Endodermal cell (in vitro differentiated cells): Measurements from ENCODE around the gene EXOC6. TPM values are rescaled to one million over a fixed set of nuclear protein-coding genes. Genes with fewer than 3 reads are reported as not detected.

ENCODE experiments used
- DNase-seq: peaks from one replicate; pipeline ENCODE4 v3.0.0-alpha.2; 2017
- H3K27ac ChIP-seq: 2 replicates; pipeline ENCODE4 v1.5.1; 2013; ENCODE audit warnings: mild to moderate bottlenecking, low read depth, low read length, moderate library complexity
- H3K27me3 ChIP-seq: 2 replicates; pipeline ENCODE4 v1.6.1; 2013; ENCODE audit warnings: mild to moderate bottlenecking, low read length, moderate library complexity; ENCODE audit not compliant: insufficient read depth, control insufficient read depth, poor library complexity, severe bottlenecking
- H3K36me3 ChIP-seq: 2 replicates; pipeline ENCODE4 v1.7.0; 2013; ENCODE audit warnings: mild to moderate bottlenecking, low read length, moderate library complexity; ENCODE audit not compliant: control insufficient read depth, insufficient read depth
- H3K4me1 ChIP-seq: one replicate; pipeline ENCODE4 v1.7.0; 2013; ENCODE audit warnings: low read length; ENCODE audit not compliant: control insufficient read depth, insufficient read depth
- H3K4me3 ChIP-seq: 2 replicates; pipeline ENCODE4 v1.5.1; 2013; ENCODE audit warnings: mild to moderate bottlenecking, low read length, moderate library complexity
- H3K9ac ChIP-seq: 2 replicates; pipeline ENCODE4 v1.6.1; 2013; ENCODE audit warnings: mild to moderate bottlenecking, low read length, moderate library complexity; ENCODE audit not compliant: poor library complexity, severe bottlenecking; ENCODE audit errors: extremely low read depth
- H3K9me3 ChIP-seq: 2 replicates; pipeline ENCODE4 v1.6.1; 2013; ENCODE audit warnings: mild to moderate bottlenecking, low read length, moderate library complexity; ENCODE audit not compliant: control insufficient read depth
- H3K27ac Mint-ChIP-seq: 2 replicates; pipeline ENCODE4 v1.8.0; 2020; ENCODE audit warnings: mixed read lengths
- H3K27me3 Mint-ChIP-seq: 2 replicates; pipeline ENCODE4 v1.8.0; 2021; ENCODE audit warnings: mild to moderate bottlenecking, mixed read lengths; ENCODE audit not compliant: insufficient read depth
- H3K36me3 Mint-ChIP-seq: 2 replicates; pipeline ENCODE4 v1.8.0; 2020; ENCODE audit warnings: low read depth, mixed read lengths
- H3K4me1 Mint-ChIP-seq: 2 replicates; pipeline ENCODE4 v1.8.0; 2020; ENCODE audit warnings: mixed read lengths
- H3K4me3 Mint-ChIP-seq: 2 replicates; pipeline ENCODE4 v1.8.0; 2020; ENCODE audit warnings: mild to moderate bottlenecking, moderate library complexity, mixed read lengths
- H3K9me3 Mint-ChIP-seq: 2 replicates; pipeline ENCODE4 v1.8.0; 2020; ENCODE audit warnings: mild to moderate bottlenecking, mixed read lengths
- CTCF ChIP-seq: fragments of 200-600 bp; sonication (generic); conservative IDR thresholded peaks from 2 replicates; pipeline ENCODE4 v1.5.0; 2021; ENCODE audit warnings: antibody characterized with exemption, mild to moderate bottlenecking
- WGBS, 2 experiments: methylation state at CpG; one replicate each; pipeline versions ENCODE4 v1.1.5 to v1.1.7; 2013; ENCODE audit warnings: missing lambda C conversion rate in 2 of 2, mixed read lengths in 1 of 2; ENCODE audit not compliant: insufficient coverage in 1 of 2, insufficient read length in 1 of 2; 5-methylcytosine and 5-hydroxymethylcytosine counted together
- total RNA-seq, 2 donors: library from RNA; stranded (reverse); fragmentation: NEBNext Ultra II Directional in 1 of 2; extraction: Animal tissue kit (Norgen Biotek cat#: 25700) in 1 of 2; gene quantifications; 2 replicates in 1 of 2; 3 replicates in 1 of 2; pipeline ENCODE4 v1.2.1, GENCODE V29; 2021

EXOC6 gene
- total RNA-seq, 2 donors from 2014 or later, result 12.1 to 21.3 TPM

DNA sequence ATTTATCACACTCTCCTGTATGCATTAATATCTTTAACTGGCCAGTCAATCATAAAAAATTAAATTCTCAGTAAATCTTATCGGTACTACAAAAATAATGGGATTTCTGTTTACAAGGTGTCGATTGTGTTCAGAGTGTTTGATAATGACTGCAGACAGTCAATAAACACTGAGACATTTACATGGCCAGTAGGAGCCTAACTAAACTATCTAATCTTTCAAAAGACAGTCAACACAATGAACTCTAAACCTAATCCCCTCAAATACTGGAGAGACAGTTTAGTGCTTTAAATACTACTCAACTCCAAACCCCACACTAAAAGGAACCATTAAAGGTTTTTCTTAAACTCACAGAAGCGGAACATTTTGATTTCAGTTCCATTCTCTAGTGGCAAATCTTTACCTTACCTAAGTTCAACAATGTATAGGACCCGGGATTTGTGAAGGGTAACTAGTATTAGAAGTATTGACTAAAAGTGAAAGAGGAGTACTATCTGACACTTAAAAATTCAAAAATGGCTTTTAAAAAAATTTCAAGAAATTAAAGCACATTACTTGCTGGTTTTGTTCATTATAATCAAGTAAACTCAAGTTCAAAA, 37.3 kb upstream of the EXOC6 start:
- DNase-seq, result no peak
- Histone ChIP-seq H3K27ac (no peak overlapping the region), H3K9me3 (no peaks in the 10 kb centered on the region), H3K9ac (no peak overlapping the region), H3K27me3 (no peaks in the 10 kb centered on the region), H3K4me1 (peaks cover 15% of the 10 kb centered on the region), H3K36me3 (no peaks in the 10 kb centered on the region), H3K4me3 (peak overlapping the region; percentile 55)
- WGBS, 2 experiments, result 44 to 60% methylated on average over 2 to 4 of the region's 4 CpGs
- Mint-ChIP-seq H3K4me3 (peak overlapping the region; percentile 13), H3K27me3 (peaks cover 7% of the 10 kb centered on the region), H3K4me1 (peaks cover 43% of the 10 kb centered on the region), H3K27ac (no peak overlapping the region), H3K36me3 (no peaks in the 10 kb centered on the region), H3K9me3 (no peaks in the 10 kb centered on the region)
- TF ChIP-seq CTCF, result no peak

DNA sequence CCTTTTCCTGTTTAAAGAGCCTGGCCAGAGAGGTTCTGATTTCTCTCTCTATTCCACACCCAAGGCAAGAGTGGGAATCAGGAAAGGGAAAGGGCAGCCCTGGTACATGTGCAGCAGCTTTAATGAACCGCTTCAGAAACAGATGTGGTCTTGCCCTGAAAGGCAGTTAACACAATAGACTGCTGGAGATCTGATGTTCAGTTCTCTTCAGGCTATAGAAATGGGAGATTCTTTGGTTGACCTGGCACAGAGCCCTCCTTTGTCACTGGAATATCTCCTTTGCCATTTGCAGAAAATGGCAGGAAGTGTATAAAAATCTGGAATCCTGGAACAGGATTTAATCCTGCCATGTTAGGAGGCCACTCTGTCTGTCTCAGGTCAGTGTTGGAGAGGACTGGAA, 36.3 kb upstream of the EXOC6 start:
- no peak for DNase-seq
- Histone ChIP-seq H3K36me3 (no peaks in the 10 kb centered on the region), H3K27ac (no peak overlapping the region), H3K9ac (no peak overlapping the region), H3K9me3 (no peaks in the 10 kb centered on the region), H3K27me3 (no peaks in the 10 kb centered on the region), H3K4me1 (peaks cover 15% of the 10 kb centered on the region), H3K4me3 (no peak overlapping the region)
- H3K4me3 Mint-ChIP-seq, result no peak overlapping the region
- H3K36me3 Mint-ChIP-seq, result no peaks in the 10 kb centered on the region
- H3K27me3 Mint-ChIP-seq, result peaks cover 7% of the 10 kb centered on the region
- no peak for TF ChIP-seq CTCF
- peaks cover 37% of the 10 kb centered on the region for H3K4me1 Mint-ChIP-seq
- no peak overlapping the region for H3K27ac Mint-ChIP-seq
- no peaks in the 10 kb centered on the region for H3K9me3 Mint-ChIP-seq
- WGBS, 2 experiments, result 80 to 100% methylated on average over 1 of the region's 1 CpG

DNA sequence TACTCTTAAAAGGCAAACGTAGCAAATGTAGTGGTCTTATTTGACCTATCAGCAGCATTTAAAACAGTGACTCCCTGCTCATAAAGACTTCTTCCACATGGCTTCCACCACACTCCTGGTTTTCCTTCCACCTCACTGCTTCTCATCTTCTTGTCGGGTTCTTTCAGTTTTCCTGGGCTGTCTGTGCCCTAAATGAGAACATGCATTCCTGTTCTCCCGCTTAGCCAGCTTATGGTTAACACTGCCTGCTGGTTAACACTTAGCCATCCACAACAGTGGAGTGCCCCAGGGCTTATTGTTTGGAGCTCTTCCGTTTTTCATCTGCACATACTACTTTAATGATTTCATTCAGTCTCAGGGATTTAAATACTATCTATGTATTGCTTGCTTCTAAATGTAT, 34.3 kb upstream of the EXOC6 start:
- Histone ChIP-seq H3K4me3 (no peak overlapping the region), H3K27me3 (no peaks in the 10 kb centered on the region), H3K36me3 (no peaks in the 10 kb centered on the region), H3K9ac (no peak overlapping the region), H3K4me1 (peaks cover 15% of the 10 kb centered on the region), H3K9me3 (no peaks in the 10 kb centered on the region), H3K27ac (no peak overlapping the region)
- no peaks in the 10 kb centered on the region for H3K9me3 Mint-ChIP-seq
- no peak overlapping the region for H3K27ac Mint-ChIP-seq
- H3K27me3 Mint-ChIP-seq, result peaks cover 3% of the 10 kb centered on the region
- H3K4me3 Mint-ChIP-seq, result no peak overlapping the region
- DNase-seq, result no peak
- WGBS, 2 experiments, result 74 to 91% methylated on average over 4 of the region's 4 CpGs
- peaks cover 35% of the 10 kb centered on the region for H3K4me1 Mint-ChIP-seq
- TF ChIP-seq CTCF, result no peak
- H3K36me3 Mint-ChIP-seq, result no peaks in the 10 kb centered on the region
